Ectodermal cell (in vitro differentiated cells): ENCODE results near the gene MYO1A.
"Not testable (repeated sequence)": the region's sequence is repeated elsewhere in the genome, so short reads cannot be mapped to it uniquely, and the experiment has no call there.

Experiments
- H3K27ac ChIP-seq: 2 replicates; pipeline ENCODE4 v1.7.0; 2013; ENCODE audit warnings: mild to moderate bottlenecking, low read depth, low read length; ENCODE audit not compliant: insufficient read depth, poor library complexity, severe bottlenecking
- H3K27me3 ChIP-seq: 2 replicates; pipeline ENCODE4 v1.7.0; 2013; ENCODE audit warnings: mild to moderate bottlenecking, low read length; ENCODE audit not compliant: insufficient read depth, control insufficient read depth, poor library complexity, severe bottlenecking
- H3K36me3 ChIP-seq: one replicate; pipeline ENCODE4 v1.7.0; 2013; ENCODE audit warnings: low read length; ENCODE audit not compliant: control insufficient read depth, insufficient read depth
- H3K4me1 ChIP-seq: one replicate; pipeline ENCODE4 v1.7.0; 2013; ENCODE audit warnings: low read length; ENCODE audit not compliant: control insufficient read depth, insufficient read depth
- H3K4me3 ChIP-seq: 2 replicates; pipeline ENCODE4 v1.7.0; 2013; ENCODE audit warnings: low read depth, low read length, control low read depth; ENCODE audit not compliant: insufficient read depth
- H3K9me3 ChIP-seq: 2 replicates; pipeline ENCODE4 v1.7.0; 2013; ENCODE audit warnings: mild to moderate bottlenecking, low read length, moderate library complexity; ENCODE audit not compliant: control insufficient read depth
- WGBS, 2 experiments: methylation state at CpG; one replicate each; pipeline ENCODE4 v1.1.7; 2013; ENCODE audit warnings: missing lambda C conversion rate in 2 of 2; 5-methylcytosine and 5-hydroxymethylcytosine counted together

The MYO1A gene

DNA sequence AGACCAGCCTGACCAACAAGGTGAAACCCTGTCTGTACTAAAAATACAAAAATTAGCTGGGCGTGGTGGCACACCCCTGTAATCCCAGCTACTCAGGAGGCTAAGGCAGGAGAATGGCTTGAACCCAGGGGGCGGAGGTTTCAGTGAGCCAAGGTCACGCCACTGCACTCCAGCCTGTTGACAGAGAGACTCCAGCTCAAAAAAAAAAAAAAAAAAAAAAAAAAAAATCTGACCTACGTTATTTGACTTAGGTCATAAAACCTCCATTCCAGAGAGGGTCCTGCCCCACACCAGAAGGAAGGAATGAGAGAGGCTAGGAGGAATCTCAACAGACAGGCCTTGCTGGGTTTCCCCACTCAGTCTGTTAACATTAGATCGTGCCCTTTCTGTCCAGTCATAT, 31.6 kb downstream of the MYO1A start:
- H3K36me3 ChIP-seq, H3K9me3 ChIP-seq, H3K27ac ChIP-seq, H3K27me3 ChIP-seq, H3K4me3 ChIP-seq, H3K4me1 ChIP-seq: not testable (repeated sequence)
- 87 to 94% methylated on average over 4 to 5 of the region's 5 CpGs for WGBS, 2 experiments

DNA sequence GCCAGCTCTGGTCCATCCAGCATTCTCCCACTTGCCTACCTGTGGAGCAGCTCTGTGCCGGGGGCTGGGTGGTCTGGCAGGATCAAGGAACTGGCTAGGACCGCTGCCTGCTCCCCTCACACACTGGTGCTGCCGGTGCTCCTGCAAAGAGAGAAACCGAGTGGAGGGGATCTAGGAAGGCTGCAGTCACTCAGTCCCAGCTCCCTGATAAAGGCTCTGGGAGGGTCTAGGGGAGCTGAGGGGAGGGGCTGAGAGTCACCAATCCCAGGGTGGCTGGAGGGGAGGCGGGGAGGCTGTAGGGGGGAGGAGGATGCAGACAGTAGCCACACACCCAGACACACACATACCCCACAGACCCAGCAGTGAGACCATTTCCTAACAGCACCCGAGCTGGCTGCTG, 33.6 kb downstream of the MYO1A start, which contains the start of gene TAC3:
TAC3 (minus strand) TSS at position 182 of the 400 bp plus-strand sequence. CDS start 732 bp downstream, outside the sequence.
- 59 to 60% methylated on average over 5 of the region's 6 CpGs for WGBS, 2 experiments
- H3K27me3 ChIP-seq, result no peaks in the 10 kb centered on the region
- no peaks in the 10 kb centered on the region for H3K4me1 ChIP-seq
- no peak within 1 kb of the TSS for H3K27ac ChIP-seq
- no peak within 1 kb of the TSS for H3K4me3 ChIP-seq
- H3K9me3 ChIP-seq, result no peaks in the 10 kb centered on the region
- no peaks in the 10 kb centered on the region for H3K36me3 ChIP-seq

DNA sequence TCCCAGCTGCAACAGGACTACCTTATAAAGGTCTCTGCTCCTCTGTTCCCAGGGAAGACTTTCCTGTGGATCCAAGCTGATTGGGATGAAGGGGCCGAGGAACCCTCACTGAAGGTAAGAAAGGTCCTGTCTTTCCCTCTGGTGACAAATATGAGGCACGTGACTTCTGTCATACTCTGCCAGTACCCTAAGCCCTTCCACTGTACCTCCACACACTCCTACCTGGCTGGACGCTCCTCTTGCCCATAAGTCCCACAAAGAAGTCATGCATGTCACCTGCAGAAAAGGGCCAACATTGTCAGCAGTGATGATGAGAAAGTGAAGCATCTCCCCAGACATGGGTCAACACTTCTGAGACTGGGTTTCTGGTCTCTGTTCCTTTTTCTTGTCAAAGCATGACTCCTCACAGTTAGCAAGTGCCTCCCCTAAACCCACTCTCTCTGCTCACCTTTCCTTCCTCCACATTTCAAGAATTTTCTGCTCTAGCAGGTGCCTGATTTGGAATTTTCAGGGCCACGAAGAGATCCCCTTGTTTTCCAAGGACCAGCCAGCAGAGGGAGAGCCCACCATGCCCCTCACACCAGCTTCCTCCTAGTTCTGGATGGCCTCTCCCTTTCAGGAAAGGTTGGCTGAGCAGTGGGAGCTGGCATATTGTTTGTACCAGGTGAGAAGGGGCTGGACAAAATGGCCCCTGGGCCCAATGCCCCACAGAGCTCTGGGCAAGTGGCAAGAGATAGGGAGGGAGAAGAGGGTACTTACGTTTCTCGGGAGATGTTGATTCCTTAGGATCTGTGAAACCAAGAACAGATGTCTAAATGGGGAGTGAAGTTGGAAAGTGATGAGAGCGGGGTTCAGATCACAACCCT, 37.1 kb downstream of the MYO1A start:
- Histone ChIP-seq H3K4me3 (no peak overlapping the region), H3K27me3 (no peaks in the 10 kb centered on the region), H3K36me3 (no peaks in the 10 kb centered on the region), H3K27ac (no peak overlapping the region), H3K9me3 (no peaks in the 10 kb centered on the region), H3K4me1 (no peaks in the 10 kb centered on the region)
- WGBS, 2 experiments, result 83 to 87% methylated on average over 7 of the region's 7 CpGs

GRCh38 chr12:57011438-57012424, 38.2 kb downstream of the MYO1A start:
- no peaks in the 10 kb centered on the region for H3K4me1 ChIP-seq
- no peak overlapping the region for H3K4me3 ChIP-seq
- no peaks in the 10 kb centered on the region for H3K9me3 ChIP-seq
- no peaks in the 10 kb centered on the region for H3K36me3 ChIP-seq
- H3K27me3 ChIP-seq, result no peaks in the 10 kb centered on the region
- H3K27ac ChIP-seq, result no peak overlapping the region
- WGBS, 2 experiments, result 84 to 86% methylated on average over 12 of the region's 12 CpGs

- Histone ChIP-seq H3K36me3 (no peaks in the 10 kb centered on the region), H3K4me3 (no peak overlapping the region), H3K9me3 (no peaks in the 10 kb centered on the region), H3K4me1 (no peaks in the 10 kb centered on the region), H3K27me3 (no peaks in the 10 kb centered on the region), H3K27ac (no peak overlapping the region)
- WGBS, 2 experiments, result 84 to 88% methylated on average over 4 of the region's 4 CpGs
These were observed 39.2 kb downstream of the MYO1A start for GRCh38 chr12:57010627-57011247.

DNA sequence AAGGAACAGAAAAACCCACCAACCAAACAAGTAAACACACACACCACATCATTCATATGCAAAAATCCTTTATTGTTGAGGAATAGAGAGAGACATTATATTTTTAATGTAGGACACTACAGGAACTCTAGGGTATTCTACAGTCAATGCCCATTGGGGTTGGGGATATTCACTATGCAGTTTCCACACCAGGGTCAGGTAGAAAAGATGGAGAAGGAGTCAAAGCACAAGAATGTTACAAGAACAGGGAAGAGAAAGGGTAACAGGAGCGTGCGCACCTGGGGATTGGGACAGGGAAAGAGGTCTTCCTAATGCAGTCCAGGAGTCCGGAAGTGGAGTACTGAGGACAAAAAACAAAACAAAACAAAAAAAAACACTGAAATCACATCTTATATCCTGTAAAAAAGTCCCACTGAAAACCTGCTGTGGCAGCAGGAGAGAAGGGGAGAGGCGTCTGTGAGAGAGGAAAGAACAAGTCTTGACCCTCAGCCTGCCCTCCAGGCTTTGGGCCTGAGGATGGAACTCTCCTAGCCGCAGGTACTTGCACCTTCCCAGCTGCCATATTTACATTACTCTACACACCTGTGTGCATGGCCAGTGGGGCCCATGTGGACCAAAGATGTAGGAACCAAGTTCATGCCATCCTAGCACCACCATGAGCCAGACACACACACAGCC, 39.8 kb downstream of the MYO1A start:
- no peaks in the 10 kb centered on the region for H3K36me3 ChIP-seq
- peaks cover 5% of the 10 kb centered on the region for H3K4me1 ChIP-seq
- no peak overlapping the region for H3K27ac ChIP-seq
- H3K27me3 ChIP-seq, result no peaks in the 10 kb centered on the region
- H3K4me3 ChIP-seq, result no peak overlapping the region
- 85 to 90% methylated on average over 5 of the region's 5 CpGs for WGBS, 2 experiments
- no peaks in the 10 kb centered on the region for H3K9me3 ChIP-seq

- H3K27ac ChIP-seq, result no peak overlapping the region
These were observed 41.8 kb downstream of the MYO1A start for GRCh38 chr12:57008178-57008577.

GRCh38 chr12:57006809-57007475, 43.0 kb downstream of the MYO1A start:
- no peaks in the 10 kb centered on the region for H3K27me3 ChIP-seq
- peak overlapping the region; percentile 4 for H3K4me3 ChIP-seq
- H3K4me1 ChIP-seq, result peaks cover 8% of the 10 kb centered on the region
- H3K36me3 ChIP-seq, result peaks cover 27% of the 10 kb centered on the region
- H3K9me3 ChIP-seq, result no peaks in the 10 kb centered on the region
- H3K27ac ChIP-seq, result no peak overlapping the region
- 82 to 84% methylated on average over 10 of the region's 10 CpGs for WGBS, 2 experiments

More at GRCh38 chr12:57008178-57008577, 41.8 kb downstream of the MYO1A start:
- peaks cover 8% of the 10 kb centered on the region for H3K4me1 ChIP-seq
- no peak overlapping the region for H3K4me3 ChIP-seq
- no peaks in the 10 kb centered on the region for H3K9me3 ChIP-seq
- peaks cover 14% of the 10 kb centered on the region for H3K36me3 ChIP-seq
- no peaks in the 10 kb centered on the region for H3K27me3 ChIP-seq
